ENCODE data around the gene RSBN1. TPM values are rescaled to one million over a fixed set of nuclear protein-coding genes. Genes with fewer than 3 reads are reported as not detected.
"Not testable (repeated sequence)": the region's sequence is repeated elsewhere in the genome, so short reads cannot be mapped to it uniquely, and the experiment has no call there.

RSBN1 gene
- total RNA-seq, 6 donors from 2014 or later, result 20.2 to 32.8 (median 23.6) TPM

GRCh38 chr1:113759333-113760101 is 52.8 kb downstream of the RSBN1 start, which contains the start of gene PHTF1:
TSS of gene PHTF1 (minus strand) at chr1:113759486. CDS start at chr1:113758703, 783 bp downstream.
- 1% methylated on average over 26 to 41 of the region's 47 CpGs for WGBS, 2 donors
- ATAC-seq (ENCODE audit: low FRiP score in 2 of 2) (peak; percentile 97 to 98), DNase-seq (peak; percentile 83 to 95)
- H3K27me3 ChIP-seq, result no peaks in the 10 kb centered on the region
- peak within 1 kb of the TSS; percentile 62 to 86 (median 76) for H3K4me3 ChIP-seq
- H3K4me1 ChIP-seq, result peaks cover 0 to 20% (median 13%) of the 10 kb centered on the region in 4 donors
- TF ChIP-seq POLR2AphosphoS5 (IDR thresholded peaks at IDR 0.05) (peak; percentile 59 to 66), POLR2A (IDR thresholded peaks at IDR 0.05) (peak in 3 of 4 donors; percentile 73 to 78 (median 75)), EP300 (IDR thresholded peaks at IDR 0.05) (no peak)
- TF ChIP-seq, protein P1, sequence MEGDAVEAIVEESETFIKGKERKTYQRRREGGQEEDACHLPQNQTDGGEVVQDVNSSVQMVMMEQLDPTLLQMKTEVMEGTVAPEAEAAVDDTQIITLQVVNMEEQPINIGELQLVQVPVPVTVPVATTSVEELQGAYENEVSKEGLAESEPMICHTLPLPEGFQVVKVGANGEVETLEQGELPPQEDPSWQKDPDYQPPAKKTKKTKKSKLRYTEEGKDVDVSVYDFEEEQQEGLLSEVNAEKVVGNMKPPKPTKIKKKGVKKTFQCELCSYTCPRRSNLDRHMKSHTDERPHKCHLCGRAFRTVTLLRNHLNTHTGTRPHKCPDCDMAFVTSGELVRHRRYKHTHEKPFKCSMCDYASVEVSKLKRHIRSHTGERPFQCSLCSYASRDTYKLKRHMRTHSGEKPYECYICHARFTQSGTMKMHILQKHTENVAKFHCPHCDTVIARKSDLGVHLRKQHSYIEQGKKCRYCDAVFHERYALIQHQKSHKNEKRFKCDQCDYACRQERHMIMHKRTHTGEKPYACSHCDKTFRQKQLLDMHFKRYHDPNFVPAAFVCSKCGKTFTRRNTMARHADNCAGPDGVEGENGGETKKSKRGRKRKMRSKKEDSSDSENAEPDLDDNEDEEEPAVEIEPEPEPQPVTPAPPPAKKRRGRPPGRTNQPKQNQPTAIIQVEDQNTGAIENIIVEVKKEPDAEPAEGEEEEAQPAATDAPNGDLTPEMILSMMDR (IDR thresholded peaks at IDR 0.05), result no peak
- peak within 1 kb of the TSS; percentile 95 to 97 (median 96) for H3K27ac ChIP-seq
- H3K36me3 ChIP-seq, result peaks cover 0 to 11% (median 0%) of the 10 kb centered on the region in 4 donors
- no peaks in the 10 kb centered on the region for H3K9me3 ChIP-seq

GRCh38 chr1:113758631-113759332 is 53.5 kb downstream of the RSBN1 start:
- H3K36me3 ChIP-seq, result peaks cover 0 to 6% (median 0%) of the 10 kb centered on the region in 4 donors
- no peak for TF ChIP-seq POLR2AphosphoS5 (IDR thresholded peaks at IDR 0.05)
- TF ChIP-seq, protein P1 (IDR thresholded peaks at IDR 0.05), result peak in 3 of 6 experiments; percentile 7 to 15 (median 10)
- peak overlapping the region; percentile 95 to 97 (median 96) for H3K27ac ChIP-seq
- H3K27me3 ChIP-seq, result no peaks in the 10 kb centered on the region
- DNase-seq (peak; percentile 70 to 93), ATAC-seq (ENCODE audit: low FRiP score in 2 of 2) (peak; percentile 77 to 87)
- H3K9me3 ChIP-seq, result no peaks in the 10 kb centered on the region
- H3K4me1 ChIP-seq, result peaks cover 0 to 20% (median 13%) of the 10 kb centered on the region in 4 donors
- H3K4me3 ChIP-seq, result peak overlapping the region; percentile 62 to 86 (median 76)
- 0 to 1% methylated on average over 18 to 46 of the region's 55 CpGs for WGBS, 2 donors

- Histone ChIP-seq H3K27me3 (no peaks in the 10 kb centered on the region), H3K4me1 (peaks cover 0 to 20% (median 13%) of the 10 kb centered on the region in 4 donors), H3K27ac (no peak overlapping the region), H3K4me3 (no peak overlapping the region), H3K9me3 (no peaks in the 10 kb centered on the region), H3K36me3 (peaks cover 0 to 4% (median 0%) of the 10 kb centered on the region in 4 donors)
- WGBS, 2 donors, result 77 to 83% methylated on average over 1 of the region's 1 CpG
- no peak for DNase-seq
- TF ChIP-seq POLR2A (IDR thresholded peaks at IDR 0.05) (no peak), POLR2AphosphoS5 (IDR thresholded peaks at IDR 0.05) (no peak), EP300 (IDR thresholded peaks at IDR 0.05) (no peak)
- TF ChIP-seq, protein P1 (IDR thresholded peaks at IDR 0.05), result no peak
- ATAC-seq (ENCODE audit: low FRiP score in 2 of 2), result no peak
These were observed 55.8 kb downstream of the RSBN1 start for GRCh38 chr1:113756461-113756860.

DNA sequence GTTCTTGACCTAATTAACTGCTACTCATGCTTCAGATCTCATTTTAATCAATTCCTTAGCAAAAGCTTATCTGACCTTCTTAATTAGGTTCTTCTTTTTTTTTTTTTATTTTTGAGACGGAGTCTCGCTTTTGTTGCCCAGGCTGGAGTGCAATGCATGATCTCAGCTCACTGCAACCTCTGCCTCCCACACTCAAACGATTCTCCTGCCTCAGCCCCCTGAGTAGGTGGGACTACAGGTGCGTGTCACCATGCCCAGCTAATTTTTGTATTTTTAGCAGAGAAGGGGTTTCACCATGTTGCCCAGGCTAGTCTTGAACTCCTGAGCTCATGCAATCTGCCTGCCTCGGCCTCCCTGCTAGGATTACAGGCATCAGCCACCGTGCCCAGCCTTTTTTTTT is 58.9 kb downstream of the RSBN1 start:
- Histone ChIP-seq H3K36me3 (peaks cover 0 to 16% (median 1%) of the 10 kb centered on the region in 4 donors), H3K4me1 (peaks cover 0 to 20% (median 13%) of the 10 kb centered on the region in 4 donors)
- not testable (repeated sequence) for DNase-seq; H3K9me3 ChIP-seq; H3K4me3 ChIP-seq; ATAC-seq (ENCODE audit: low FRiP score in 2 of 2); H3K27ac ChIP-seq; H3K27me3 ChIP-seq
- 94 to 95% methylated on average over 6 of the region's 6 CpGs for WGBS, 2 donors

GRCh38 chr1:113751516-113751915 is 60.8 kb downstream of the RSBN1 start:
- H3K4me1 ChIP-seq, result peaks cover 0 to 6% (median 4%) of the 10 kb centered on the region in 4 donors
- no peak overlapping the region for H3K4me3 ChIP-seq
- no peaks in the 10 kb centered on the region for H3K27me3 ChIP-seq
- no peaks in the 10 kb centered on the region for H3K9me3 ChIP-seq
- TF ChIP-seq POLR2A (IDR thresholded peaks at IDR 0.05) (no peak), EP300 (IDR thresholded peaks at IDR 0.05) (no peak), POLR2AphosphoS5 (IDR thresholded peaks at IDR 0.05) (no peak)
- TF ChIP-seq, protein P1 (IDR thresholded peaks at IDR 0.05), result no peak
- H3K27ac ChIP-seq, result no peak overlapping the region
- ATAC-seq (ENCODE audit: low FRiP score in 2 of 2) (no peak), DNase-seq (no peak)
- peaks cover 0 to 22% (median 1%) of the 10 kb centered on the region in 4 donors for H3K36me3 ChIP-seq
- 82 to 89% methylated on average over 1 of the region's 1 CpG for WGBS, 2 donors

All from upper lobe of left lung (tissue), 6 donors.